Measurements from ENCODE around the gene RUNX1. TPM values are rescaled to one million over a fixed set of nuclear protein-coding genes. Genes with fewer than 3 reads are reported as not detected.

RUNX1 gene
- total and polyA plus RNA-seq, 2 donors = 18.5 to 29.6 TPM

- Histone ChIP-seq H3K27me3 (ENCODE audit: control insufficient read depth in 2 of 2, insufficient read depth in 1 of 2, low read length in 1 of 2) (no peaks in the 10 kb centered on the region), H3K9me3 (ENCODE audit: control insufficient read depth in 2 of 2, insufficient read depth in 1 of 2, low read length in 1 of 2) (no peaks in the 10 kb centered on the region), H3K4me1 (ENCODE audit: control insufficient read depth in 2 of 2, insufficient read depth in 2 of 2, low read length in 2 of 2) (peaks cover 39 to 65% of the 10 kb centered on the region in 2 donors), H3K4me3 (ENCODE audit: low read length in 2 of 2) (no peak overlapping the region), H3K36me3 (ENCODE audit: control insufficient read depth in 2 of 2, insufficient read depth in 2 of 2, low read length in 1 of 2) (peaks cover 0 to 11% of the 10 kb centered on the region in 2 donors), H3K27ac (ENCODE audit: low read depth in 1 of 2, low read length in 1 of 2) (no peak overlapping the region)
- DNase-seq (ENCODE audit: low read depth in 6 of 9, low spot score in 9 of 9) = no peak
- 92% methylated on average over 2 of the region's 2 CpGs for WGBS
Measured at GRCh38 chr21:34938089-34938764, 110.9 kb downstream of the RUNX1 start.

- Histone ChIP-seq H3K36me3 (ENCODE audit: control insufficient read depth in 2 of 2, insufficient read depth in 2 of 2, low read length in 1 of 2) (peaks cover 0 to 7% of the 10 kb centered on the region in 2 donors), H3K4me3 (ENCODE audit: low read length in 2 of 2) (no peak overlapping the region), H3K4me1 (ENCODE audit: control insufficient read depth in 2 of 2, insufficient read depth in 2 of 2, low read length in 2 of 2) (peaks cover 40 to 64% of the 10 kb centered on the region in 2 donors), H3K27me3 (ENCODE audit: control insufficient read depth in 2 of 2, insufficient read depth in 1 of 2, low read length in 1 of 2) (no peaks in the 10 kb centered on the region), H3K27ac (ENCODE audit: low read depth in 1 of 2, low read length in 1 of 2) (peak overlapping the region in 1 of 2 donors; percentile 75), H3K9me3 (ENCODE audit: control insufficient read depth in 2 of 2, insufficient read depth in 1 of 2, low read length in 1 of 2) (no peaks in the 10 kb centered on the region)
- 92% methylated on average over 4 of the region's 4 CpGs for WGBS
- no peak for DNase-seq (ENCODE audit: low read depth in 6 of 9, low spot score in 9 of 9)
Measured at GRCh38 chr21:34936883-34937563, 112.1 kb downstream of the RUNX1 start.

GRCh38 chr21:34936371-34936789 is 112.7 kb downstream of the RUNX1 start:
- Histone ChIP-seq H3K4me1 (ENCODE audit: control insufficient read depth in 2 of 2, insufficient read depth in 2 of 2, low read length in 2 of 2) (peaks cover 40 to 62% of the 10 kb centered on the region in 2 donors), H3K9me3 (ENCODE audit: control insufficient read depth in 2 of 2, insufficient read depth in 1 of 2, low read length in 1 of 2) (no peaks in the 10 kb centered on the region), H3K36me3 (ENCODE audit: control insufficient read depth in 2 of 2, insufficient read depth in 2 of 2, low read length in 1 of 2) (peaks cover 0 to 7% of the 10 kb centered on the region in 2 donors), H3K27ac (ENCODE audit: low read depth in 1 of 2, low read length in 1 of 2) (peak overlapping the region; percentile 64 to 75), H3K4me3 (ENCODE audit: low read length in 2 of 2) (no peak overlapping the region), H3K27me3 (ENCODE audit: control insufficient read depth in 2 of 2, insufficient read depth in 1 of 2, low read length in 1 of 2) (no peaks in the 10 kb centered on the region)
- peak in 8 of 9 donors; percentile 45 to 85 (median 70) for DNase-seq (ENCODE audit: low read depth in 6 of 9, low spot score in 9 of 9)
- 25% methylated on average over 11 of the region's 11 CpGs for WGBS

GRCh38 chr21:34935898-34936297 is 113.2 kb downstream of the RUNX1 start:
- H3K27ac ChIP-seq (ENCODE audit: low read depth in 1 of 2, low read length in 1 of 2) = peak overlapping the region; percentile 73 to 75
- H3K4me1 ChIP-seq (ENCODE audit: control insufficient read depth in 2 of 2, insufficient read depth in 2 of 2, low read length in 2 of 2) = peaks cover 35 to 58% of the 10 kb centered on the region in 2 donors
- WGBS = 51% methylated on average over 4 of the region's 4 CpGs
- no peaks in the 10 kb centered on the region for H3K27me3 ChIP-seq (ENCODE audit: control insufficient read depth in 2 of 2, insufficient read depth in 1 of 2, low read length in 1 of 2)
- DNase-seq (ENCODE audit: low read depth in 6 of 9, low spot score in 9 of 9) = peak in 1 of 9 donors; percentile 34
- H3K4me3 ChIP-seq (ENCODE audit: low read length in 2 of 2) = no peak overlapping the region
- H3K36me3 ChIP-seq (ENCODE audit: control insufficient read depth in 2 of 2, insufficient read depth in 2 of 2, low read length in 1 of 2) = peaks cover 0 to 7% of the 10 kb centered on the region in 2 donors
- H3K9me3 ChIP-seq (ENCODE audit: control insufficient read depth in 2 of 2, insufficient read depth in 1 of 2, low read length in 1 of 2) = no peaks in the 10 kb centered on the region

GRCh38 chr21:34935452-34935851 is 113.7 kb downstream of the RUNX1 start:
- no peak for DNase-seq (ENCODE audit: low read depth in 6 of 9, low spot score in 9 of 9)
- H3K27ac ChIP-seq (ENCODE audit: low read depth in 1 of 2, low read length in 1 of 2) = peak overlapping the region; percentile 38 to 75
- no peaks in the 10 kb centered on the region for H3K9me3 ChIP-seq (ENCODE audit: control insufficient read depth in 2 of 2, insufficient read depth in 1 of 2, low read length in 1 of 2)
- 94% methylated on average over 1 of the region's 1 CpG for WGBS
- H3K4me1 ChIP-seq (ENCODE audit: control insufficient read depth in 2 of 2, insufficient read depth in 2 of 2, low read length in 2 of 2) = peaks cover 35 to 53% of the 10 kb centered on the region in 2 donors
- H3K36me3 ChIP-seq (ENCODE audit: control insufficient read depth in 2 of 2, insufficient read depth in 2 of 2, low read length in 1 of 2) = peaks cover 0 to 7% of the 10 kb centered on the region in 2 donors
- no peak overlapping the region for H3K4me3 ChIP-seq (ENCODE audit: low read length in 2 of 2)
- no peaks in the 10 kb centered on the region for H3K27me3 ChIP-seq (ENCODE audit: control insufficient read depth in 2 of 2, insufficient read depth in 1 of 2, low read length in 1 of 2)

GRCh38 chr21:34934350-34934749 is 114.8 kb downstream of the RUNX1 start:
- WGBS = 92% methylated on average over 2 of the region's 2 CpGs
- peak overlapping the region; percentile 84 to 94 for H3K27ac ChIP-seq (ENCODE audit: low read depth in 1 of 2, low read length in 1 of 2)
- peaks cover 35 to 52% of the 10 kb centered on the region in 2 donors for H3K4me1 ChIP-seq (ENCODE audit: control insufficient read depth in 2 of 2, insufficient read depth in 2 of 2, low read length in 2 of 2)
- H3K27me3 ChIP-seq (ENCODE audit: control insufficient read depth in 2 of 2, insufficient read depth in 1 of 2, low read length in 1 of 2) = no peaks in the 10 kb centered on the region
- H3K36me3 ChIP-seq (ENCODE audit: control insufficient read depth in 2 of 2, insufficient read depth in 2 of 2, low read length in 1 of 2) = peaks cover 0 to 3% of the 10 kb centered on the region in 2 donors
- no peak for DNase-seq (ENCODE audit: low read depth in 6 of 9, low spot score in 9 of 9)
- peak overlapping the region in 1 of 2 donors; percentile 19 for H3K4me3 ChIP-seq (ENCODE audit: low read length in 2 of 2)
- H3K9me3 ChIP-seq (ENCODE audit: control insufficient read depth in 2 of 2, insufficient read depth in 1 of 2, low read length in 1 of 2) = no peaks in the 10 kb centered on the region

- Histone ChIP-seq H3K27me3 (ENCODE audit: control insufficient read depth in 2 of 2, insufficient read depth in 1 of 2, low read length in 1 of 2) (no peaks in the 10 kb centered on the region), H3K4me3 (ENCODE audit: low read length in 2 of 2) (peak overlapping the region; percentile 9 to 19), H3K36me3 (ENCODE audit: control insufficient read depth in 2 of 2, insufficient read depth in 2 of 2, low read length in 1 of 2) (peaks cover 0 to 9% of the 10 kb centered on the region in 2 donors), H3K9me3 (ENCODE audit: control insufficient read depth in 2 of 2, insufficient read depth in 1 of 2, low read length in 1 of 2) (no peaks in the 10 kb centered on the region), H3K27ac (ENCODE audit: low read depth in 1 of 2, low read length in 1 of 2) (peak overlapping the region; percentile 90 to 94), H3K4me1 (ENCODE audit: control insufficient read depth in 2 of 2, insufficient read depth in 2 of 2, low read length in 2 of 2) (peaks cover 35 to 49% of the 10 kb centered on the region in 2 donors)
- peak in 6 of 9 donors; percentile 52 to 82 (median 64) for DNase-seq (ENCODE audit: low read depth in 6 of 9, low spot score in 9 of 9)
- 60% methylated on average over 3 of the region's 3 CpGs for WGBS
Measured at GRCh38 chr21:34933609-34934335, 115.3 kb downstream of the RUNX1 start.

- no peak for DNase-seq (ENCODE audit: low read depth in 6 of 9, low spot score in 9 of 9)
- 8% methylated on average over 2 of the region's 2 CpGs for WGBS
- Histone ChIP-seq H3K4me1 (ENCODE audit: control insufficient read depth in 2 of 2, insufficient read depth in 2 of 2, low read length in 2 of 2) (peaks cover 35 to 45% of the 10 kb centered on the region in 2 donors), H3K27ac (ENCODE audit: low read depth in 1 of 2, low read length in 1 of 2) (no peak overlapping the region), H3K4me3 (ENCODE audit: low read length in 2 of 2) (no peak overlapping the region), H3K9me3 (ENCODE audit: control insufficient read depth in 2 of 2, insufficient read depth in 1 of 2, low read length in 1 of 2) (peaks cover 0 to 2% of the 10 kb centered on the region in 2 donors), H3K36me3 (ENCODE audit: control insufficient read depth in 2 of 2, insufficient read depth in 2 of 2, low read length in 1 of 2) (peaks cover 2 to 19% of the 10 kb centered on the region in 2 donors), H3K27me3 (ENCODE audit: control insufficient read depth in 2 of 2, insufficient read depth in 1 of 2, low read length in 1 of 2) (no peaks in the 10 kb centered on the region)
Measured at GRCh38 chr21:34932233-34932632, 116.9 kb downstream of the RUNX1 start.

All from thymus (tissue), 11 donors.